MM.1S (cell line): Measurements from ENCODE around the gene GHSR.

ENCODE experiments used
- DNase-seq: peaks from one replicate; pipeline ENCODE4 v3.0.0-alpha.2; 2015
- H2AFZ ChIP-seq: fragments of 300-600 bp; sonication (generic); 2 replicates; pipeline ENCODE4 v1.6.0; 2016; ENCODE audit warnings: antibody characterized with exemption, low read length
- H3F3A ChIP-seq: fragments of 300-600 bp; sonication (generic); 2 replicates; pipeline ENCODE4 v1.6.1; 2016; ENCODE audit warnings: mild to moderate bottlenecking, antibody characterized with exemption, low read length, moderate library complexity, mixed read lengths; ENCODE audit not compliant: insufficient read depth
- H3K27ac ChIP-seq: fragments of 300-600 bp; sonication (generic); 2 replicates; pipeline ENCODE4 v1.5.1; 2016; ENCODE audit warnings: mild to moderate bottlenecking, low read length
- H3K27me3 ChIP-seq: fragments of 300-600 bp; sonication (generic); replicated peaks from 2 replicates; pipeline ENCODE4 v1.6.0; 2016; ENCODE audit warnings: low read length; ENCODE audit not compliant: insufficient read depth
- H3K36me3 ChIP-seq: fragments of 300-600 bp; sonication (generic); replicated peaks from 2 replicates; pipeline ENCODE4 v1.6.1; 2016; ENCODE audit warnings: mild to moderate bottlenecking, low read length, mixed read lengths; ENCODE audit not compliant: insufficient read depth
- H3K4me1 ChIP-seq: fragments of 300-600 bp; sonication (generic); 2 replicates; pipeline ENCODE4 v1.6.1; 2016; ENCODE audit warnings: low read length, mixed read lengths
- H3K4me2 ChIP-seq: fragments of 300-600 bp; sonication (generic); 2 replicates; pipeline ENCODE4 v1.6.0; 2016; ENCODE audit warnings: low read depth, low read length
- H3K4me3 ChIP-seq: fragments of 300-600 bp; sonication (generic); 2 replicates; pipeline ENCODE4 v1.5.1; 2016; ENCODE audit warnings: low read length, mixed read lengths
- H3K79me2 ChIP-seq: fragments of 300-600 bp; sonication (generic); 2 replicates; pipeline ENCODE4 v1.6.1; 2016; ENCODE audit warnings: mixed run types, low read length, mixed read lengths
- H3K9ac ChIP-seq: fragments of 300-600 bp; sonication (generic); 2 replicates; pipeline ENCODE4 v1.6.1; 2016; ENCODE audit warnings: low read length, mixed read lengths
- H3K9me2 ChIP-seq: fragments of 300-600 bp; sonication (generic); replicated peaks from 2 replicates; pipeline ENCODE4 v1.6.1; 2016; ENCODE audit warnings: mild to moderate bottlenecking, low read length, mixed read lengths; ENCODE audit not compliant: insufficient read depth
- H3K9me3 ChIP-seq: fragments of 300-600 bp; sonication (generic); replicated peaks from 2 replicates; pipeline ENCODE4 v1.6.1; 2016; ENCODE audit warnings: mild to moderate bottlenecking, low read length, mixed read lengths; ENCODE audit not compliant: insufficient read depth
- H4K20me1 ChIP-seq: fragments of 300-600 bp; sonication (generic); 2 replicates; pipeline ENCODE4 v1.6.1; 2016; ENCODE audit warnings: mild to moderate bottlenecking, low read length, moderate library complexity, mixed read lengths; ENCODE audit not compliant: insufficient read depth
- CTCF ChIP-seq: fragments of 300-600 bp; sonication (generic); IDR thresholded peaks from 2 replicates; pipeline ENCODE4 v1.5.1; 2016; ENCODE audit warnings: antibody characterized with exemption, low read length, mixed read lengths
- EZH2 ChIP-seq: fragments of 300-600 bp; sonication (generic); optimal IDR thresholded peaks from 2 replicates; pipeline ENCODE3; 2017; ENCODE audit warnings: low read depth, mild to moderate bottlenecking, antibody characterized with exemption, low read length, mixed read lengths
- EZH2phosphoT487 ChIP-seq: fragments of 300-600 bp; sonication (generic); IDR thresholded peaks from 2 replicates; pipeline ENCODE4 v1.6.1; 2018; ENCODE audit warnings: antibody characterized with exemption, low read length

The GHSR gene

GRCh38 chr3:172415323-172415722 is 32.9 kb downstream of the GHSR start:
- H3F3A ChIP-seq: 0 out of 2 replicates have a peak, but pooled peaks cover 3% of the 10 kb centered on the region
- peak; percentile 86 for DNase-seq
- H3K9me3 ChIP-seq: no peaks in the 10 kb centered on the region
- no peaks in the 10 kb centered on the region for H3K27me3 ChIP-seq
- no peaks in the 10 kb centered on the region for H3K36me3 ChIP-seq
- no peak overlapping the region for H3K4me2 ChIP-seq
- H4K20me1 ChIP-seq: no peaks in the 10 kb centered on the region
- no peak overlapping the region for H3K4me3 ChIP-seq
- no peak overlapping the region for H2AFZ ChIP-seq
- no peaks in the 10 kb centered on the region for H3K9me2 ChIP-seq
- H3K4me1 ChIP-seq: peaks cover 9% of the 10 kb centered on the region
- H3K9ac ChIP-seq: no peak overlapping the region
- H3K79me2 ChIP-seq: no peaks in the 10 kb centered on the region
- TF ChIP-seq CTCF (no peak), EZH2phosphoT487 (no peak), EZH2 (no peak)
- H3K27ac ChIP-seq: no peak overlapping the region

GRCh38 chr3:172411478-172411947 is 36.7 kb downstream of the GHSR start:
- no peak overlapping the region for H3K4me3 ChIP-seq
- no peak overlapping the region for H3K27ac ChIP-seq
- H4K20me1 ChIP-seq: no peaks in the 10 kb centered on the region
- DNase-seq: no peak
- no peak overlapping the region for H2AFZ ChIP-seq
- H3K4me1 ChIP-seq: peaks cover 9% of the 10 kb centered on the region
- H3F3A ChIP-seq: 0 out of 2 replicates have a peak, but pooled peaks cover 3% of the 10 kb centered on the region
- TF ChIP-seq CTCF: no peak
- no peak for TF ChIP-seq EZH2phosphoT487
- H3K36me3 ChIP-seq: no peaks in the 10 kb centered on the region
- no peaks in the 10 kb centered on the region for H3K79me2 ChIP-seq
- no peaks in the 10 kb centered on the region for H3K9me2 ChIP-seq
- H3K4me2 ChIP-seq: no peak overlapping the region
- no peaks in the 10 kb centered on the region for H3K9me3 ChIP-seq
- no peaks in the 10 kb centered on the region for H3K27me3 ChIP-seq
- no peak overlapping the region for H3K9ac ChIP-seq

GRCh38 chr3:172410702-172411477 is 37.4 kb downstream of the GHSR start:
- no peak overlapping the region for H3K9ac ChIP-seq
- H3K4me3 ChIP-seq: no peak overlapping the region
- H3F3A ChIP-seq: 0 out of 2 replicates have a peak, but pooled peaks cover 3% of the 10 kb centered on the region
- peaks cover 9% of the 10 kb centered on the region for H3K4me1 ChIP-seq
- no peaks in the 10 kb centered on the region for H3K79me2 ChIP-seq
- H3K27me3 ChIP-seq: no peaks in the 10 kb centered on the region
- no peaks in the 10 kb centered on the region for H3K9me2 ChIP-seq
- no peaks in the 10 kb centered on the region for H4K20me1 ChIP-seq
- no peak overlapping the region for H3K4me2 ChIP-seq
- H3K27ac ChIP-seq: no peak overlapping the region
- no peaks in the 10 kb centered on the region for H3K9me3 ChIP-seq
- DNase-seq: no peak
- H2AFZ ChIP-seq: no peak overlapping the region
- TF ChIP-seq EZH2phosphoT487: no peak
- TF ChIP-seq CTCF: no peak
- TF ChIP-seq EZH2: no peak
- no peaks in the 10 kb centered on the region for H3K36me3 ChIP-seq
